Uterine smooth muscle cell (primary cell): ENCODE measurements around the gene ELAC2. TPM values are rescaled to one million over a fixed set of nuclear protein-coding genes. Genes with fewer than 3 reads are reported as not detected.

ENCODE experiments used
- total RNA-seq: library from RNA; depleted of rRNA; stranded (reverse); fragments of >200 nt; gene quantifications from 2 replicates; pipeline ENCODE4 v1.2.3, GENCODE V29; 2014

The ELAC2 gene
- total RNA-seq, result 53.1 and 82.1 TPM in 2 replicates

GRCh38 chr17:13017655-13018459 lies at the start of gene ELAC2:
ELAC2 (minus strand) TSS chr17:13018027; CDS start chr17:13017947, 80 bp downstream.

Other genes with a start within 250 kb of the ELAC2 start
- 1.7 and 1.9 TPM in 2 replicates for gene ARHGAP44, start 228.5 kb downstream of the ELAC2 start, total RNA-seq